ENCODE measurements around the gene P2RX1. TPM values are rescaled to one million over a fixed set of nuclear protein-coding genes. Genes with fewer than 3 reads are reported as not detected.

P2RX1 gene
- total and polyA plus RNA-seq, 2 donors (not counting 1 experiment from before 2014, with no cell fraction given): 25.7 to 84.7 TPM

DNA sequence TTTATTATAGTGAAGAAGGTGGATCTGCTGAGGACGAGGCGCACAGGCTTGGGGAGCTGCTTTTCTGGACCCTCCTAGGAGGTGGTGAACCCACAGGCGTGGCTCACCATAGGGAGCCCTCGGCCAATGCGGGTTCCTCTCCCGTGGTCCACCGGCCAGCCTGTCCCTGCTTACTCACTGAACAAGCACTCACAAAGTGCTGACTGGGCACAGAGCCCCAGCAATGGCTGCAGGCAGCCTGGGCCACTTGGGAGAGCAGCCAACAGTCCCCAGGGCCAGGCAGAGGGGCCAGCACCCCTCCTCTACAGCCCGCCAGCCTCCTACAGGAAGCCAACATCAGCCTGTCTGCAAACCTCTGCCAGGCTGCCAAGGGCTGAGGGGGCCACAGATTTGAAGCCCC is 51.1 kb downstream of the P2RX1 start:
- Mint-ChIP-seq H3K27me3 (no peaks in the 10 kb centered on the region), H3K9me3 (ENCODE audit: insufficient read depth) (no peaks in the 10 kb centered on the region), H3K27ac (no peak overlapping the region), H3K4me1 (no peaks in the 10 kb centered on the region), H3K4me3 (no peak overlapping the region)
- Histone ChIP-seq H3K4me1 (ENCODE audit: control insufficient read depth in 2 of 2, insufficient read depth in 2 of 2, low read length in 2 of 2) (no peaks in the 10 kb centered on the region), H3K27me3 (replicated peaks in 1 of 4; ENCODE audit: control extremely low read depth in 1 of 4, control insufficient read depth in 3 of 4, insufficient read depth in 4 of 4, low read length in 3 of 4) (no peaks in the 10 kb centered on the region), H4K20me1 (ENCODE audit: control insufficient read depth, insufficient read depth, low read length, poor library complexity, severe bottlenecking) (no peaks in the 10 kb centered on the region), H2AFZ (ENCODE audit: insufficient read depth, low read depth, low read length, poor library complexity, severe bottlenecking) (no peak overlapping the region), H3K9me3 (ENCODE audit: control extremely low read depth in 1 of 3, control insufficient read depth in 2 of 3, insufficient read depth in 1 of 3, low read length in 2 of 3) (no peaks in the 10 kb centered on the region), H3K4me3 (ENCODE audit: control extremely low read depth in 1 of 5, extremely low read depth in 1 of 5, insufficient read depth in 1 of 5, low read depth in 2 of 5, low read length in 4 of 5) (no peak overlapping the region), H3K79me2 (ENCODE audit: control insufficient read depth, insufficient read depth, low read length) (no peaks in the 10 kb centered on the region), H3K4me2 (replicated peaks; ENCODE audit: low read depth, low read length, poor library complexity, severe bottlenecking) (no peak overlapping the region), H3K36me3 (replicated peaks in 1 of 2; ENCODE audit: control extremely low read depth in 1 of 2, control insufficient read depth in 1 of 2, extremely low read depth in 1 of 2, insufficient read depth in 2 of 2, low read length in 1 of 2) (peaks cover 0 to 11% of the 10 kb centered on the region in 2 experiments), H3K27ac (ENCODE audit: low read length in 2 of 2) (no peak overlapping the region), H3K9ac (ENCODE audit: low read length) (no peak overlapping the region)
- ChIA-PET POLR2A (interaction anchor here (2.7 kb wide), 1 partner anchor 39 kb away, joined by 7 read pairs; no protein-coding TSS in a partner anchor), CTCF (interaction anchor here (1.1 to 6.9 kb wide), 14 partner anchors 20 to 212 kb away, joined by 3 to 53 read pairs (median 6); partner anchors contain the start of gene NCBP3)
- intact Hi-C loops (cut with micrococcal nuclease): no loop called here
- no peak for ATAC-seq (ENCODE audit: low read depth)
- DNase-seq: no peak
- 75% methylated on average over 8 of the region's 8 CpGs for WGBS (ENCODE audit: insufficient coverage)
- TF ChIP-seq, protein P1, sequence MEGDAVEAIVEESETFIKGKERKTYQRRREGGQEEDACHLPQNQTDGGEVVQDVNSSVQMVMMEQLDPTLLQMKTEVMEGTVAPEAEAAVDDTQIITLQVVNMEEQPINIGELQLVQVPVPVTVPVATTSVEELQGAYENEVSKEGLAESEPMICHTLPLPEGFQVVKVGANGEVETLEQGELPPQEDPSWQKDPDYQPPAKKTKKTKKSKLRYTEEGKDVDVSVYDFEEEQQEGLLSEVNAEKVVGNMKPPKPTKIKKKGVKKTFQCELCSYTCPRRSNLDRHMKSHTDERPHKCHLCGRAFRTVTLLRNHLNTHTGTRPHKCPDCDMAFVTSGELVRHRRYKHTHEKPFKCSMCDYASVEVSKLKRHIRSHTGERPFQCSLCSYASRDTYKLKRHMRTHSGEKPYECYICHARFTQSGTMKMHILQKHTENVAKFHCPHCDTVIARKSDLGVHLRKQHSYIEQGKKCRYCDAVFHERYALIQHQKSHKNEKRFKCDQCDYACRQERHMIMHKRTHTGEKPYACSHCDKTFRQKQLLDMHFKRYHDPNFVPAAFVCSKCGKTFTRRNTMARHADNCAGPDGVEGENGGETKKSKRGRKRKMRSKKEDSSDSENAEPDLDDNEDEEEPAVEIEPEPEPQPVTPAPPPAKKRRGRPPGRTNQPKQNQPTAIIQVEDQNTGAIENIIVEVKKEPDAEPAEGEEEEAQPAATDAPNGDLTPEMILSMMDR (IDR thresholded peaks at IDR 0.05): no peak
- no peak for TF ChIP-seq EZH2 (IDR thresholded peaks at IDR 0.05; ENCODE audit: borderline replicate concordance, insufficient read depth, low read depth, low read length, poor library complexity, severe bottlenecking)

DNA sequence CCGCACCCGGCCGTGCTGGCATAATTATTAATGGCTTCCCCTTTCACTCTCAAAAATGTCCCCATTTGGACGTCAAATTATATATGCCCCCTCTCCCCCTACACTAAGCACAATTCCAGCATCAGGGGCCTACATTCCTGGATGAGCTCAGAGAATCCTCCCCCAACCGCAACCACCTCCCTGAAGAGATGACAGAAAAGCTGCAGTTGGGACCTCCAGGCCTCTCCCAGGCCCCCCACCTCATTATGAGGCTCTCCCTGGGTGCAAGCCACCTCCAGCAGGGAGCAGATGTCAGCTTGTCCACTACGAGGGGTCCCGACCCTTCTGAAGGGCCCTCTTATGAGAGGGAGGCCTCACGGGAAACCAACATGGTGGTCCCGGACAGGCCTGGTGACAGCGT is 51.7 kb downstream of the P2RX1 start:
- POLR2A ChIA-PET: interaction anchor here (0.7 to 2.7 kb wide), 2 partner anchors 40 to 47 kb away, joined by 3 to 7 read pairs; no protein-coding TSS in a partner anchor
- H3K27ac ChIP-seq (ENCODE audit: low read length in 2 of 2): no peak overlapping the region
- TF ChIP-seq EZH2 (IDR thresholded peaks at IDR 0.05; ENCODE audit: borderline replicate concordance, insufficient read depth, low read depth, low read length, poor library complexity, severe bottlenecking): no peak
- TF ChIP-seq, protein P1 (IDR thresholded peaks at IDR 0.05): no peak
- no peaks in the 10 kb centered on the region for H3K4me1 Mint-ChIP-seq
- no peaks in the 10 kb centered on the region for H4K20me1 ChIP-seq (ENCODE audit: control insufficient read depth, insufficient read depth, low read length, poor library complexity, severe bottlenecking)
- no peaks in the 10 kb centered on the region for H3K79me2 ChIP-seq (ENCODE audit: control insufficient read depth, insufficient read depth, low read length)
- peaks cover 0 to 11% of the 10 kb centered on the region in 2 experiments for H3K36me3 ChIP-seq (replicated peaks in 1 of 2; ENCODE audit: control extremely low read depth in 1 of 2, control insufficient read depth in 1 of 2, extremely low read depth in 1 of 2, insufficient read depth in 2 of 2, low read length in 1 of 2)
- H3K9me3 Mint-ChIP-seq (ENCODE audit: insufficient read depth): no peaks in the 10 kb centered on the region
- no peak for DNase-seq
- ATAC-seq (ENCODE audit: low read depth): no peak
- H3K4me3 Mint-ChIP-seq: no peak overlapping the region
- no peak overlapping the region for H3K9ac ChIP-seq (ENCODE audit: low read length)
- H2AFZ ChIP-seq (ENCODE audit: insufficient read depth, low read depth, low read length, poor library complexity, severe bottlenecking): no peak overlapping the region
- H3K9me3 ChIP-seq (ENCODE audit: control extremely low read depth in 1 of 3, control insufficient read depth in 2 of 3, insufficient read depth in 1 of 3, low read length in 2 of 3): no peaks in the 10 kb centered on the region
- H3K4me1 ChIP-seq (ENCODE audit: control insufficient read depth in 2 of 2, insufficient read depth in 2 of 2, low read length in 2 of 2): no peaks in the 10 kb centered on the region
- no peaks in the 10 kb centered on the region for H3K27me3 Mint-ChIP-seq
- H3K27ac Mint-ChIP-seq: no peak overlapping the region
- CTCF ChIA-PET: interaction anchor here (1.0 to 6.9 kb wide), 21 partner anchors 11 to 212 kb away, joined by 3 to 53 read pairs (median 6); partner anchors contain the start of gene NCBP3
- no peak overlapping the region for H3K4me3 ChIP-seq (ENCODE audit: control extremely low read depth in 1 of 5, extremely low read depth in 1 of 5, insufficient read depth in 1 of 5, low read depth in 2 of 5, low read length in 4 of 5)
- no peak overlapping the region for H3K4me2 ChIP-seq (replicated peaks; ENCODE audit: low read depth, low read length, poor library complexity, severe bottlenecking)
- H3K27me3 ChIP-seq (replicated peaks in 1 of 4; ENCODE audit: control extremely low read depth in 1 of 4, control insufficient read depth in 3 of 4, insufficient read depth in 4 of 4, low read length in 3 of 4): no peaks in the 10 kb centered on the region
- WGBS (ENCODE audit: insufficient coverage): 81% methylated on average over 10 of the region's 10 CpGs
- intact Hi-C loops (cut with micrococcal nuclease): no loop called here
